OCI-LY3 (cell line): Measurements from ENCODE around the gene SOSTDC1.

Experiments used
- H2AFZ ChIP-seq: fragments of 200-600, 300-600 bp; shearing (Covaris generic); 2 replicates; pipeline ENCODE4 v1.6.0; 2014; ENCODE audit warnings: antibody characterized with exemption, low read depth, low read length
- H3K27ac ChIP-seq: fragments of 200-600, 300-600 bp; sonication (generic); 2 replicates; pipeline ENCODE4 v1.5.1; 2014; ENCODE audit warnings: mild to moderate bottlenecking, low read length, moderate library complexity, mixed read lengths
- H3K27me3 ChIP-seq: fragments of 200-600, 300-600 bp; sonication (generic); 2 replicates; pipeline ENCODE4 v1.6.1; 2014; ENCODE audit warnings: low read depth, low read length, mixed read lengths
- H3K36me3 ChIP-seq: fragments of 200-600, 300-600 bp; sonication (generic); replicated peaks from 2 replicates; pipeline ENCODE3; 2014; ENCODE audit warnings: low read depth, low read length, mixed read lengths
- H3K4me1 ChIP-seq: fragments of 300-600, 200-600 bp; sonication (generic); 2 replicates; pipeline ENCODE4 v1.6.1; 2014; ENCODE audit warnings: low read length, mixed read lengths
- H3K4me2 ChIP-seq: fragments of 200-600, 300-600 bp; sonication (generic); 2 replicates; pipeline ENCODE4 v1.6.1; 2014; ENCODE audit warnings: low read length, mixed read lengths
- H3K4me3 ChIP-seq: fragments of 300-600, 200-600 bp; sonication (generic); 2 replicates; pipeline ENCODE4 v1.5.1; 2014; ENCODE audit warnings: antibody characterized with exemption, mild to moderate bottlenecking, low read length, moderate library complexity
- H3K79me2 ChIP-seq: fragments of 300-600, 200-600 bp; shearing (Covaris generic); 2 replicates; pipeline ENCODE4 v1.6.1; 2014; ENCODE audit warnings: mild to moderate bottlenecking, low read length, mixed read lengths
- H3K9ac ChIP-seq: fragments of 300-600, 200-600 bp; shearing (Covaris generic); 2 replicates; pipeline ENCODE4 v1.6.0; 2014; ENCODE audit warnings: mild to moderate bottlenecking, low read length, moderate library complexity
- H3K9me3 ChIP-seq: fragments of 200-600, 300-600 bp; shearing (Covaris generic); 2 replicates; pipeline ENCODE4 v1.6.1; 2014; ENCODE audit warnings: low read length, mixed read lengths; ENCODE audit not compliant: insufficient read depth
- H4K20me1 ChIP-seq: fragments of 200-600, 300-600 bp; sonication (generic); 2 replicates; pipeline ENCODE4 v1.6.1; 2016; ENCODE audit warnings: low read length, mixed read lengths; ENCODE audit not compliant: insufficient read depth
- CTCF ChIP-seq: fragments of 200-600, 300-600 bp; sonication (generic); IDR thresholded peaks from 2 replicates; pipeline ENCODE4 v1.5.1; 2014; ENCODE audit warnings: antibody characterized with exemption, low read length, low read depth
- EZH2phosphoT487 ChIP-seq: fragments of 200-600 bp; shearing (Covaris generic); IDR thresholded peaks from 2 replicates; pipeline ENCODE4 v1.6.1; 2018; ENCODE audit warnings: antibody characterized with exemption, mixed run types, low read depth

The SOSTDC1 gene

GRCh38 chr7:16492513-16493062 lies 27.1 kb upstream of the SOSTDC1 start:
- no peak for TF ChIP-seq EZH2phosphoT487
- no peak for TF ChIP-seq CTCF
- no peaks in the 10 kb centered on the region for H3K27me3 ChIP-seq

GRCh38 chr7:16491148-16491547 lies 25.6 kb upstream of the SOSTDC1 start:
- H4K20me1 ChIP-seq: no peaks in the 10 kb centered on the region
- no peak overlapping the region for H3K4me3 ChIP-seq
- H3K9ac ChIP-seq: no peak overlapping the region
- no peak overlapping the region for H2AFZ ChIP-seq
- H3K27me3 ChIP-seq: no peaks in the 10 kb centered on the region
- no peaks in the 10 kb centered on the region for H3K36me3 ChIP-seq
- TF ChIP-seq EZH2phosphoT487 (no peak), CTCF (no peak)
- H3K4me1 ChIP-seq: no peaks in the 10 kb centered on the region
- no peak overlapping the region for H3K27ac ChIP-seq
- no peak overlapping the region for H3K4me2 ChIP-seq
- no peaks in the 10 kb centered on the region for H3K79me2 ChIP-seq
- H3K9me3 ChIP-seq: no peaks in the 10 kb centered on the region

More at GRCh38 chr7:16492513-16493062, 27.1 kb upstream of the SOSTDC1 start:
- no peak overlapping the region for H2AFZ ChIP-seq
- H3K9me3 ChIP-seq: no peaks in the 10 kb centered on the region
- no peak overlapping the region for H3K9ac ChIP-seq
- H3K4me3 ChIP-seq: no peak overlapping the region
- no peak overlapping the region for H3K4me2 ChIP-seq
- H3K79me2 ChIP-seq: no peaks in the 10 kb centered on the region
- H3K36me3 ChIP-seq: no peaks in the 10 kb centered on the region
- no peak overlapping the region for H3K27ac ChIP-seq
- H4K20me1 ChIP-seq: no peaks in the 10 kb centered on the region
- no peaks in the 10 kb centered on the region for H3K4me1 ChIP-seq

- H2AFZ ChIP-seq: no peak overlapping the region
- no peak overlapping the region for H3K9ac ChIP-seq
- H3K27ac ChIP-seq: no peak overlapping the region
These were observed 19.1 kb upstream of the SOSTDC1 start for GRCh38 chr7:16484453-16485158.

GRCh38 chr7:16479591-16479990 lies 14.1 kb upstream of the SOSTDC1 start:
- no peak overlapping the region for H2AFZ ChIP-seq
- H3K36me3 ChIP-seq: no peaks in the 10 kb centered on the region
- H3K9me3 ChIP-seq: no peaks in the 10 kb centered on the region
- H3K4me3 ChIP-seq: no peak overlapping the region
- H3K27ac ChIP-seq: no peak overlapping the region
- H3K4me2 ChIP-seq: no peak overlapping the region
- H4K20me1 ChIP-seq: no peaks in the 10 kb centered on the region
- no peak for TF ChIP-seq CTCF
- TF ChIP-seq EZH2phosphoT487: no peak
- no peaks in the 10 kb centered on the region for H3K4me1 ChIP-seq
- no peak overlapping the region for H3K9ac ChIP-seq
- no peaks in the 10 kb centered on the region for H3K27me3 ChIP-seq
- no peaks in the 10 kb centered on the region for H3K79me2 ChIP-seq

More at GRCh38 chr7:16484453-16485158, 19.1 kb upstream of the SOSTDC1 start:
- no peak overlapping the region for H3K4me2 ChIP-seq
- no peaks in the 10 kb centered on the region for H3K79me2 ChIP-seq
- no peak for TF ChIP-seq EZH2phosphoT487
- TF ChIP-seq CTCF: no peak
- H3K9me3 ChIP-seq: no peaks in the 10 kb centered on the region
- no peaks in the 10 kb centered on the region for H3K27me3 ChIP-seq
- no peaks in the 10 kb centered on the region for H4K20me1 ChIP-seq
- H3K4me1 ChIP-seq: no peaks in the 10 kb centered on the region
- H3K36me3 ChIP-seq: no peaks in the 10 kb centered on the region
- H3K4me3 ChIP-seq: no peak overlapping the region
